T47D (cell line): ENCODE measurements around the gene PCSK7.

Source experiments
- DNase-seq, 2 experiments: peaks; one replicate each; pipeline versions ENCODE4 v3.0.0 to v3.0.0-alpha.2; 2011 to 2012; ENCODE audit warnings: low read depth in 1 of 2, low spot score in 1 of 2
- JUND ChIP-seq: IDR thresholded peaks from 2 replicates; pipeline ENCODE4 v1.6.1; 2012; ENCODE audit warnings: low read depth
- in situ Hi-C: cut with HindIII; loops from 2 replicates; pipeline ENCODE4 v1.10.0; 2016; ENCODE audit warnings: low sequenced_read_pairs, low pct_unique_long_range_greater_than_20kb

The PCSK7 gene

GRCh38 chr11:117166491-117166890 is 65.4 kb downstream of the PCSK7 start:
- no peak for TF ChIP-seq JUND
- in situ Hi-C loops = no loop called here
- DNase-seq = no peak

- in situ Hi-C loops = no loop called here
- no peak for DNase-seq
Measured at GRCh38 chr11:117160826-117161225, 71.0 kb downstream of the PCSK7 start.

DNA sequence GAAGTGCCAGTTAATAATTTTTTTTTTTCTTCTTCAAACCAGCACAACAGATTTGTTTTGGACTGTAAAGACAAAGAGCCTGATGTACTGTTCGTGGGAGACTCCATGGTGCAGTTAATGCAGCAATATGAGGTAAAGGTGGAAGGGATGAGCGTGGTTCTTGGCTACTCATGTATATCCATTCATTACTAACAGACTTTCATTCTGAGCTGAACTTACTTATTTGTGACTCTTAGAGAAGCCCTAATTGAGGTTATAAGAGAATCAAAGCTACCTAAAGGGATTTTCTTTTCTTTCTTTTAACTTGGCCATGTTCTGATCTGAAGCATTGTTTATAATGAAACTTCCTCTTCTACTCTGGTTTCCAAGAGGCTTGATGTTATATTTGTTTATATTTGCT is 72.0 kb downstream of the PCSK7 start:
- DNase-seq = no peak
- in situ Hi-C loops = no loop called here
- no peak for TF ChIP-seq JUND

More at GRCh38 chr11:117160826-117161225, 71.0 kb downstream of the PCSK7 start:
- no peak for TF ChIP-seq JUND

DNA sequence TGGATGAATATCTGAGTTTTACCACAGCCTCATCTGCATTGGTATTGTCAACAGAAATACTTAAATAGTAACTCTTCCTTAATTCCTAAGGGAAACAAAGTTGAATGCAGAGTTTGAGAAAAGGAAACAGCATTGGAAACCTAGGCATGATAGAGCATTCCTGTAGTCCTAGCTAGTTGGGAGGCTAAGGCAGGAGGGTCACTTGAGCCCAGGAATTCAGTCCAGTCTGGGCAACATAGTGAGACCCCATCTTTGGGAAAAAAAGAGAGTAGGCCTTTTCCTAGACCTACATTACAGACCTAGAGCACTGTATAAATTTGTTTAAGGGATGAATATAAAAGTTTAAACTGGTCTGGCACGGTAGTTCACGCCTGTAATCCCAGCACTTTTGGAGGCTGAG is 74.4 kb downstream of the PCSK7 start:
- TF ChIP-seq JUND = no peak
- in situ Hi-C loops = no loop called here
- no peak for DNase-seq

GRCh38 chr11:117154468-117154867 is 77.4 kb downstream of the PCSK7 start:
- no peak for DNase-seq
- TF ChIP-seq JUND = no peak
- in situ Hi-C loops = no loop called here
